Measurements from ENCODE around the gene CD3D.

Gene CD3D

DNA sequence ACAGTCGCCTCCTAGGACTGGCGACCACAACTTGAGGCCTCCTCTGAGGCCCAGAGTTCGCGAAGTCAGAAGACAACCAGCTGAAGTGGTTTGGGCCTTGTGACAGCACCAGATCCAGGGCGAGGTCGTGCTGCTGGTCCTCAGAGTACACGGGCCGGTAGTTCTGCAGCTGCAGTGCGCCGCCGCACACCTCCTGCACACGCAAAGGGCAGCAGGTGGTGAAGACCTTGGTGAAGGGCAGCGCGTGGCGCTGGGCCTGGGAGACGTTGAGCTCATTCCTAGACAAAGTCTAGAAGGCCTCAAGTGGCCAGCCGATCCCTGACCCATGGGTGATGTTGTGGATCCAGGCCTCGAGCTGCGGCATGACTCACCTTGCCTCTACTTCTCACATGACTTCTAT, 19.8 kb downstream of the CD3D start:
- ATAC-seq (ENCODE audit: insufficient read depth, low read depth) (no peak), DNase-seq (no peak)
- H2AFZ ChIP-seq (ENCODE audit: low read depth, low read length), result no peak overlapping the region
- no peak overlapping the region for H3K4me2 ChIP-seq (ENCODE audit: insufficient read depth, low read length)
- H3K27me3 ChIP-seq (ENCODE audit: insufficient read depth, low read length, poor library complexity), result no peaks in the 10 kb centered on the region
- 0 out of 2 replicates have a peak, but pooled peaks cover 4% of the 10 kb centered on the region for H3K36me3 ChIP-seq (ENCODE audit: insufficient read depth, low read length)
- no peak overlapping the region for H3K4me3 ChIP-seq (ENCODE audit: low read depth in 1 of 2, low read length in 2 of 2)
- H3K27ac ChIP-seq (ENCODE audit: low read length), result no peak overlapping the region; the same call in 1 of the 2 replicates
- 0 out of 2 replicates have a peak, but pooled peaks cover 5% of the 10 kb centered on the region for H3K79me2 ChIP-seq (ENCODE audit: insufficient read depth, low read length)
- no peaks in the 10 kb centered on the region for H4K20me1 ChIP-seq (ENCODE audit: insufficient read depth, low read length)
- H3K4me1 ChIP-seq (ENCODE audit: insufficient read depth, low read length), result peaks cover 27% of the 10 kb centered on the region
- no peaks in the 10 kb centered on the region for H3K9me3 ChIP-seq (ENCODE audit: insufficient read depth, low read length, severe bottlenecking)
- no peak overlapping the region for H3K9ac ChIP-seq (ENCODE audit: low read depth, low read length)
- no peak for TF ChIP-seq EZH2 (IDR thresholded peaks at IDR 0.05; ENCODE audit: borderline replicate concordance, low read depth, low read length, severe bottlenecking)
- TF ChIP-seq, protein P1, sequence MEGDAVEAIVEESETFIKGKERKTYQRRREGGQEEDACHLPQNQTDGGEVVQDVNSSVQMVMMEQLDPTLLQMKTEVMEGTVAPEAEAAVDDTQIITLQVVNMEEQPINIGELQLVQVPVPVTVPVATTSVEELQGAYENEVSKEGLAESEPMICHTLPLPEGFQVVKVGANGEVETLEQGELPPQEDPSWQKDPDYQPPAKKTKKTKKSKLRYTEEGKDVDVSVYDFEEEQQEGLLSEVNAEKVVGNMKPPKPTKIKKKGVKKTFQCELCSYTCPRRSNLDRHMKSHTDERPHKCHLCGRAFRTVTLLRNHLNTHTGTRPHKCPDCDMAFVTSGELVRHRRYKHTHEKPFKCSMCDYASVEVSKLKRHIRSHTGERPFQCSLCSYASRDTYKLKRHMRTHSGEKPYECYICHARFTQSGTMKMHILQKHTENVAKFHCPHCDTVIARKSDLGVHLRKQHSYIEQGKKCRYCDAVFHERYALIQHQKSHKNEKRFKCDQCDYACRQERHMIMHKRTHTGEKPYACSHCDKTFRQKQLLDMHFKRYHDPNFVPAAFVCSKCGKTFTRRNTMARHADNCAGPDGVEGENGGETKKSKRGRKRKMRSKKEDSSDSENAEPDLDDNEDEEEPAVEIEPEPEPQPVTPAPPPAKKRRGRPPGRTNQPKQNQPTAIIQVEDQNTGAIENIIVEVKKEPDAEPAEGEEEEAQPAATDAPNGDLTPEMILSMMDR (IDR thresholded peaks at IDR 0.05; ENCODE audit: borderline replicate concordance, extremely low read depth, low read length, poor library complexity, severe bottlenecking), result no peak

GRCh38 chr11:118321386-118322082, 21.0 kb downstream of the CD3D start:
- TF ChIP-seq, protein P1 (IDR thresholded peaks at IDR 0.05; ENCODE audit: borderline replicate concordance, extremely low read depth, low read length, poor library complexity, severe bottlenecking), result no peak
- no peak for TF ChIP-seq EZH2 (IDR thresholded peaks at IDR 0.05; ENCODE audit: borderline replicate concordance, low read depth, low read length, severe bottlenecking)

GRCh38 chr11:118320515-118320914, 22.0 kb downstream of the CD3D start:
- ATAC-seq (ENCODE audit: insufficient read depth, low read depth) (no peak), DNase-seq (no peak)
- no peak for TF ChIP-seq EZH2 (IDR thresholded peaks at IDR 0.05; ENCODE audit: borderline replicate concordance, low read depth, low read length, severe bottlenecking)
- TF ChIP-seq, protein P1 (IDR thresholded peaks at IDR 0.05; ENCODE audit: borderline replicate concordance, extremely low read depth, low read length, poor library complexity, severe bottlenecking), result no peak
- peak overlapping the region; percentile 96 for H3K27ac ChIP-seq (ENCODE audit: low read length)
- peaks cover 8% of the 10 kb centered on the region; the same call in 1 of the 2 replicates for H3K36me3 ChIP-seq (ENCODE audit: insufficient read depth, low read length)
- H3K4me3 ChIP-seq (ENCODE audit: low read depth in 1 of 2, low read length in 2 of 2), result no peak overlapping the region
- no peaks in the 10 kb centered on the region for H3K27me3 ChIP-seq (ENCODE audit: insufficient read depth, low read length, poor library complexity)
- no peaks in the 10 kb centered on the region for H4K20me1 ChIP-seq (ENCODE audit: insufficient read depth, low read length)
- H3K9ac ChIP-seq (ENCODE audit: low read depth, low read length), result no peak overlapping the region
- H3K79me2 ChIP-seq (ENCODE audit: insufficient read depth, low read length), result peaks cover 7% of the 10 kb centered on the region; the same call in 1 of the 2 replicates
- H3K9me3 ChIP-seq (ENCODE audit: insufficient read depth, low read length, severe bottlenecking), result no peaks in the 10 kb centered on the region
- peaks cover 48% of the 10 kb centered on the region for H3K4me1 ChIP-seq (ENCODE audit: insufficient read depth, low read length)
- H2AFZ ChIP-seq (ENCODE audit: low read depth, low read length), result no peak overlapping the region
- no peak overlapping the region for H3K4me2 ChIP-seq (ENCODE audit: insufficient read depth, low read length)

More at GRCh38 chr11:118321386-118322082, 21.0 kb downstream of the CD3D start:
- ATAC-seq (ENCODE audit: insufficient read depth, low read depth) (no peak), DNase-seq (no peak)
- Histone ChIP-seq H3K36me3 (ENCODE audit: insufficient read depth, low read length) (0 out of 2 replicates have a peak, but pooled peaks cover 8% of the 10 kb centered on the region), H3K27me3 (ENCODE audit: insufficient read depth, low read length, poor library complexity) (no peaks in the 10 kb centered on the region), H2AFZ (ENCODE audit: low read depth, low read length) (no peak overlapping the region), H3K79me2 (ENCODE audit: insufficient read depth, low read length) (peaks cover 7% of the 10 kb centered on the region; the same call in 1 of the 2 replicates), H3K4me1 (ENCODE audit: insufficient read depth, low read length) (peaks cover 38% of the 10 kb centered on the region), H3K9ac (ENCODE audit: low read depth, low read length) (no peak overlapping the region), H3K4me3 (ENCODE audit: low read depth in 1 of 2, low read length in 2 of 2) (no peak overlapping the region), H4K20me1 (ENCODE audit: insufficient read depth, low read length) (no peaks in the 10 kb centered on the region), H3K9me3 (ENCODE audit: insufficient read depth, low read length, severe bottlenecking) (no peaks in the 10 kb centered on the region), H3K27ac (ENCODE audit: low read length) (peak overlapping the region; percentile 5; the same call in 1 of the 2 replicates), H3K4me2 (ENCODE audit: insufficient read depth, low read length) (no peak overlapping the region)
